ENCODE results near the gene GPR3. TPM values are rescaled to one million over a fixed set of nuclear protein-coding genes. Genes with fewer than 3 reads are reported as not detected.
A peak's percentile ranks its signal among the peaks of the same experiment; 100 is the strongest.

GPR3 gene
- total and polyA plus RNA-seq, 3 experiments from 2014 or later: 3.3 to 3.9 TPM; not detected in 1

- CTCF ChIA-PET: interaction anchor here (0.9 to 13.6 kb wide), 7 partner anchors 10 to 210 kb away, joined by 3 to 283 read pairs (median 3); no protein-coding TSS in a partner anchor
- Mint-ChIP-seq H3K9me3 (no peaks in the 10 kb centered on the region), H3K4me1 (peaks cover 12 to 21% (median 20%) of the 10 kb centered on the region in 3 donors), H3K4me3 (peak overlapping the region in 1 of 7 donors; percentile 40), H3K27me3 (peaks cover 0 to 1% of the 10 kb centered on the region in 2 donors), H3K36me3 (no peaks in the 10 kb centered on the region), H3K27ac (peak overlapping the region in 4 of 8 donors; percentile 26 to 70 (median 45))
- Histone ChIP-seq H3K4me3 (ENCODE audit: low read length) (no peak overlapping the region), H3K27me3 (ENCODE audit: insufficient read depth, low read length, poor library complexity, severe bottlenecking) (no peaks in the 10 kb centered on the region), H3K9me3 (ENCODE audit: low read length) (no peaks in the 10 kb centered on the region), H3K4me1 (ENCODE audit: insufficient read depth, low read length) (peaks cover 22% of the 10 kb centered on the region), H3K27ac (ENCODE audit: low read depth, low read length) (no peak overlapping the region), H3K36me3 (ENCODE audit: insufficient read depth, low read length) (no peaks in the 10 kb centered on the region)
- POLR2A ChIA-PET: no interaction called here
- no peak for DNase-seq
These were observed 6.2 kb downstream of the GPR3 start for GRCh38 chr1:27398405-27399149.

GRCh38 chr1:27399251-27400025 is 7.0 kb downstream of the GPR3 start:
- Mint-ChIP-seq H3K4me1 (peaks cover 18 to 27% (median 27%) of the 10 kb centered on the region in 3 donors), H3K9me3 (no peaks in the 10 kb centered on the region), H3K27ac (peak overlapping the region in 3 of 8 donors; percentile 29 to 52 (median 38)), H3K4me3 (no peak overlapping the region), H3K27me3 (peaks cover 0 to 1% of the 10 kb centered on the region in 2 donors), H3K36me3 (peaks cover 0 to 4% (median 0%) of the 10 kb centered on the region in 3 donors)
- ChIA-PET CTCF (interaction anchor here (1.1 to 13.6 kb wide), 5 partner anchors 42 to 209 kb away, joined by 3 to 283 read pairs (median 4); no protein-coding TSS in a partner anchor), POLR2A (no interaction called here)
- Histone ChIP-seq H3K36me3 (ENCODE audit: insufficient read depth, low read length) (no peaks in the 10 kb centered on the region), H3K27ac (ENCODE audit: low read depth, low read length) (no peak overlapping the region), H3K27me3 (ENCODE audit: insufficient read depth, low read length, poor library complexity, severe bottlenecking) (no peaks in the 10 kb centered on the region), H3K4me3 (ENCODE audit: low read length) (no peak overlapping the region), H3K9me3 (ENCODE audit: low read length) (no peaks in the 10 kb centered on the region), H3K4me1 (ENCODE audit: insufficient read depth, low read length) (peaks cover 26% of the 10 kb centered on the region)
- DNase-seq: no peak

- Histone ChIP-seq H3K27me3 (ENCODE audit: insufficient read depth, low read length, poor library complexity, severe bottlenecking) (no peaks in the 10 kb centered on the region), H3K36me3 (ENCODE audit: insufficient read depth, low read length) (no peaks in the 10 kb centered on the region), H3K27ac (ENCODE audit: low read depth, low read length) (no peak overlapping the region), H3K9me3 (ENCODE audit: low read length) (no peaks in the 10 kb centered on the region), H3K4me1 (ENCODE audit: insufficient read depth, low read length) (peaks cover 20% of the 10 kb centered on the region), H3K4me3 (ENCODE audit: low read length) (no peak overlapping the region)
- peaks cover 0 to 5% (median 0%) of the 10 kb centered on the region in 3 donors for H3K36me3 Mint-ChIP-seq
- peaks cover 14 to 21% (median 18%) of the 10 kb centered on the region in 3 donors for H3K4me1 Mint-ChIP-seq
- ChIA-PET POLR2A (no interaction called here), CTCF (interaction anchor here (1.1 to 13.6 kb wide), 5 partner anchors 43 to 208 kb away, joined by 3 to 283 read pairs (median 4); no protein-coding TSS in a partner anchor)
- peaks cover 0 to 1% of the 10 kb centered on the region in 2 donors for H3K27me3 Mint-ChIP-seq
- no peaks in the 10 kb centered on the region for H3K9me3 Mint-ChIP-seq
- DNase-seq: no peak
- H3K27ac Mint-ChIP-seq: peak overlapping the region in 6 of 8 donors; percentile 6 to 84 (median 14)
- no peak overlapping the region for H3K4me3 Mint-ChIP-seq
These were observed 7.9 kb downstream of the GPR3 start for GRCh38 chr1:27400082-27400962.

- no peak overlapping the region for H3K4me3 ChIP-seq (ENCODE audit: low read length)
- H3K27me3 ChIP-seq (ENCODE audit: insufficient read depth, low read length, poor library complexity, severe bottlenecking): no peaks in the 10 kb centered on the region
- H3K4me1 ChIP-seq (ENCODE audit: insufficient read depth, low read length): peaks cover 17% of the 10 kb centered on the region
- Mint-ChIP-seq H3K4me3 (no peak overlapping the region), H3K4me1 (peaks cover 14 to 19% (median 15%) of the 10 kb centered on the region in 3 donors), H3K27ac (peak overlapping the region in 6 of 8 donors; percentile 6 to 84 (median 14)), H3K36me3 (peaks cover 0 to 8% (median 0%) of the 10 kb centered on the region in 3 donors), H3K9me3 (no peaks in the 10 kb centered on the region), H3K27me3 (peaks cover 0 to 1% of the 10 kb centered on the region in 2 donors)
- H3K27ac ChIP-seq (ENCODE audit: low read depth, low read length): no peak overlapping the region
- POLR2A ChIA-PET: interaction anchor here (0.6 kb wide), 1 partner anchor 204 kb away, joined by 3 read pairs; no protein-coding TSS in a partner anchor
- CTCF ChIA-PET: interaction anchor here (2.1 to 13.6 kb wide), 2 partner anchors 101 to 206 kb away, joined by 5 to 283 read pairs; no protein-coding TSS in a partner anchor
- H3K36me3 ChIP-seq (ENCODE audit: insufficient read depth, low read length): no peaks in the 10 kb centered on the region
- no peaks in the 10 kb centered on the region for H3K9me3 ChIP-seq (ENCODE audit: low read length)
- DNase-seq: no peak
These were observed 8.5 kb downstream of the GPR3 start for GRCh38 chr1:27400963-27401341.

GRCh38 chr1:27402349-27402754 is 9.9 kb downstream of the GPR3 start:
- peaks cover 0 to 19% (median 4%) of the 10 kb centered on the region in 3 donors for H3K36me3 Mint-ChIP-seq
- POLR2A ChIA-PET: no interaction called here

GRCh38 chr1:27403065-27403726 is 10.8 kb downstream of the GPR3 start:
- H3K9me3 Mint-ChIP-seq: no peaks in the 10 kb centered on the region
- Histone ChIP-seq H3K4me3 (ENCODE audit: low read length) (no peak overlapping the region), H3K4me1 (ENCODE audit: insufficient read depth, low read length) (peaks cover 17% of the 10 kb centered on the region), H3K9me3 (ENCODE audit: low read length) (no peaks in the 10 kb centered on the region), H3K27ac (ENCODE audit: low read depth, low read length) (no peak overlapping the region), H3K27me3 (ENCODE audit: insufficient read depth, low read length, poor library complexity, severe bottlenecking) (no peaks in the 10 kb centered on the region), H3K36me3 (ENCODE audit: insufficient read depth, low read length) (no peaks in the 10 kb centered on the region)
- POLR2A ChIA-PET: no interaction called here
- DNase-seq: peak in 3 of 5 donors; percentile 29 to 52 (median 46)
- peaks cover 0 to 28% (median 4%) of the 10 kb centered on the region in 3 donors for H3K36me3 Mint-ChIP-seq
- H3K27ac Mint-ChIP-seq: peak overlapping the region in 7 of 8 donors; percentile 29 to 96 (median 86)
- H3K27me3 Mint-ChIP-seq: peaks cover 0 to 1% of the 10 kb centered on the region in 2 donors
- peak overlapping the region in 5 of 7 donors; percentile 41 to 62 (median 45) for H3K4me3 Mint-ChIP-seq
- CTCF ChIA-PET: interaction anchor here (1.0 to 13.6 kb wide), 8 partner anchors 9 to 266 kb away, joined by 3 to 283 read pairs (median 4); partner anchors contain the start of gene AHDC1
- H3K4me1 Mint-ChIP-seq: peaks cover 14 to 19% (median 15%) of the 10 kb centered on the region in 3 donors

More at GRCh38 chr1:27402349-27402754, 9.9 kb downstream of the GPR3 start:
- Histone ChIP-seq H3K9me3 (ENCODE audit: low read length) (no peaks in the 10 kb centered on the region), H3K4me1 (ENCODE audit: insufficient read depth, low read length) (peaks cover 17% of the 10 kb centered on the region), H3K27me3 (ENCODE audit: insufficient read depth, low read length, poor library complexity, severe bottlenecking) (no peaks in the 10 kb centered on the region), H3K27ac (ENCODE audit: low read depth, low read length) (no peak overlapping the region), H3K36me3 (ENCODE audit: insufficient read depth, low read length) (no peaks in the 10 kb centered on the region), H3K4me3 (ENCODE audit: low read length) (no peak overlapping the region)
- CTCF ChIA-PET: interaction anchor here (1.1 to 13.6 kb wide), 8 partner anchors 8 to 260 kb away, joined by 3 to 283 read pairs (median 4); partner anchors contain the start of gene AHDC1
- H3K27ac Mint-ChIP-seq: peak overlapping the region in 5 of 8 donors; percentile 47 to 96 (median 86)
- peaks cover 14 to 19% (median 15%) of the 10 kb centered on the region in 3 donors for H3K4me1 Mint-ChIP-seq
- H3K27me3 Mint-ChIP-seq: peaks cover 0 to 1% of the 10 kb centered on the region in 2 donors
- peak overlapping the region in 1 of 7 donors; percentile 6 for H3K4me3 Mint-ChIP-seq
- DNase-seq: no peak
- H3K9me3 Mint-ChIP-seq: no peaks in the 10 kb centered on the region

Measured in CD8-positive, alpha-beta memory T cell (primary cell).